ENCODE measurements around the gene TBX1.

- TF ChIP-seq CTCF (IDR thresholded peaks at IDR 0.05; ENCODE audit: low read depth, low read length, poor library complexity, severe bottlenecking) (no peak), EZH2phosphoT487 (IDR thresholded peaks at IDR 0.05; ENCODE audit: borderline replicate concordance, low read length) (no peak)
Measured at GRCh38 chr22:19800761-19801244, 40.2 kb downstream of the TBX1 start.

All from DOHH2 (cell line).